PC-9 (cell line): ENCODE results near the gene UBA6. TPM values are rescaled to one million over a fixed set of nuclear protein-coding genes. Genes with fewer than 3 reads are reported as not detected.
"Not testable (repeated sequence)": the region's sequence is repeated elsewhere in the genome, so short reads cannot be mapped to it uniquely, and the experiment has no call there.

Experiments used
- BruUV-seq: library from RNA; stranded (reverse); fragments of 400-500 nt; replicated peaks from 2 replicates; lab custom pipeline; 2021; lab: Mats Ljungman, UMichigan
- CTCF ChIA-PET: fragments of 300-600 bp; sonication (Branson Sonifier 250); formaldehyde crosslinking; loops from one replicate; lab custom pipeline; 2022; ENCODE audit warnings: antibody characterized with exemption; lab: Charles Lee
- POLR2A ChIA-PET: fragments of 300-600 bp; sonication (Branson Sonifier 250); formaldehyde crosslinking; loops from one replicate; lab custom pipeline; 2022; ENCODE audit warnings: antibody characterized with exemption; ENCODE audit not compliant: unreplicated experiment; lab: Charles Lee
- DNase-seq, 2 experiments: peaks; one replicate each; pipeline versions ENCODE4 v3.0.0 to v3.0.0-alpha.2; 2015 to 2022; ENCODE audit warnings: mixed read lengths in 1 of 2
- H2AFZ ChIP-seq: fragments of 200-600 bp; sonication (generic); 2 replicates; pipeline ENCODE4 v1.8.1; 2017; ENCODE audit warnings: antibody characterized with exemption
- H3F3A ChIP-seq: fragments of 200-600 bp; sonication (generic); 2 replicates; pipeline ENCODE4 v1.8.1; 2017; ENCODE audit warnings: antibody characterized with exemption, mild to moderate bottlenecking, low read depth; ENCODE audit not compliant: insufficient read depth
- H3K27ac ChIP-seq: fragments of 200-600 bp; sonication (generic); 2 replicates; pipeline ENCODE4 v1.6.1; 2016; ENCODE audit warnings: mixed run types
- H3K27me3 ChIP-seq: fragments of 200-600 bp; sonication (generic); 2 replicates; pipeline ENCODE4 v1.6.1; 2016; ENCODE audit warnings: low read depth, mixed run types; ENCODE audit not compliant: insufficient read depth
- H3K36me3 ChIP-seq: fragments of 200-600 bp; sonication (generic); 2 replicates; pipeline ENCODE4 v1.6.1; 2016; ENCODE audit warnings: low read depth, mixed run types
- H3K4me1 ChIP-seq: fragments of 200-600 bp; sonication (generic); replicated peaks from 2 replicates; pipeline ENCODE4 v1.6.1; 2016; ENCODE audit warnings: mixed run types; ENCODE audit not compliant: insufficient read depth
- H3K4me2 ChIP-seq: fragments of 200-600 bp; sonication (generic); 2 replicates; pipeline ENCODE4 v1.6.1; 2017; ENCODE audit warnings: mixed run types
- H3K4me3 ChIP-seq: fragments of 200-600 bp; sonication (generic); 2 replicates; pipeline ENCODE4 v1.6.1; 2016; ENCODE audit warnings: mixed run types
- H3K79me2 ChIP-seq: fragments of 200-600 bp; sonication (generic); 2 replicates; pipeline ENCODE4 v1.6.1; 2017; ENCODE audit warnings: low read depth, mixed run types
- H3K9me2 ChIP-seq: fragments of 200-600 bp; sonication (generic); 2 replicates; pipeline ENCODE4 v1.8.1; 2017; ENCODE audit warnings: mild to moderate bottlenecking; ENCODE audit not compliant: insufficient read depth
- H3K9me3 ChIP-seq: fragments of 200-600 bp; sonication (generic); 2 replicates; pipeline ENCODE4 v1.8.1; 2016; ENCODE audit warnings: low read depth; ENCODE audit not compliant: insufficient read depth
- H4K20me1 ChIP-seq: fragments of 200-600 bp; sonication (generic); 2 replicates; pipeline ENCODE4 v1.8.1; 2017; ENCODE audit not compliant: insufficient read depth
- EZH2 ChIP-seq: fragments of 200-600 bp; sonication (generic); IDR thresholded peaks from 2 replicates; pipeline ENCODE4 v1.8.0; 2017; ENCODE audit warnings: antibody characterized with exemption, low read depth
- intact Hi-C: fragments of 100-400 bp; cut with micrococcal nuclease; formaldehyde crosslinking; loops from one replicate; pipeline ENCODE4 v1.10.0; 2022; ENCODE audit not compliant: unreplicated experiment
- total RNA-seq: library from RNA; stranded (reverse); gene quantifications from 2 replicates; pipeline ENCODE4 v1.2.3, GENCODE V29; 2021
- TF ChIP-seq, protein P1 (sequence below): fragments of 200-600 bp; sonication (generic); conservative IDR thresholded peaks from 2 replicates; pipeline ENCODE4 v1.6.1; 2017; ENCODE audit warnings: mixed run types, antibody characterized with exemption, mild to moderate bottlenecking, moderate library complexity

Gene UBA6
- total RNA-seq, 1 experiment from 2014 or later: 64.2 TPM

DNA sequence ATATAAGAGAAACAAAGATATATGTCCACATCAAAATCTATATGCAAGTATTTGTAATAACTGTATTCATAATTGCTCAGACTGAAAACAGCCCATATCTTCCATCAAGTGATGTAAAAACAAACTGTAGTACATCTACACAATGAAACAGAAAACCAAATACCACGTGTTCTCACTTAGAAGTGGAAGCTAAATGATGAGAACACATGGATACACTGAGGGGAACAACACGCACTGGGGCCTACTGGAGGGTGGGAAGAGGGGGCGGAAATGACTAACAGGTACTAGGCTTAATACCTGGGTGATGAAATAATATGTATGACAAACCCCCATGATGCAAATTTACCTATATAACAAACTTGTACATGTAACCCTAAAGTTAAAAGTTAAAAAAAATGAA lies 42.7 kb downstream of the UBA6 start:
- Histone ChIP-seq H3K36me3 (no peaks in the 10 kb centered on the region), H3K27ac (no peak overlapping the region), H3K27me3 (no peaks in the 10 kb centered on the region), H4K20me1 (no peaks in the 10 kb centered on the region), H3K4me3 (no peak overlapping the region), H3K79me2 (no peaks in the 10 kb centered on the region), H3F3A (no peaks in the 10 kb centered on the region), H2AFZ (no peak overlapping the region), H3K4me1 (no peaks in the 10 kb centered on the region), H3K4me2 (no peak overlapping the region), H3K9me3 (no peaks in the 10 kb centered on the region), H3K9me2 (no peaks in the 10 kb centered on the region)
- no peak for DNase-seq
- CTCF ChIA-PET: no interaction called here
- TF ChIP-seq EZH2: no peak
- TF ChIP-seq, protein P1, sequence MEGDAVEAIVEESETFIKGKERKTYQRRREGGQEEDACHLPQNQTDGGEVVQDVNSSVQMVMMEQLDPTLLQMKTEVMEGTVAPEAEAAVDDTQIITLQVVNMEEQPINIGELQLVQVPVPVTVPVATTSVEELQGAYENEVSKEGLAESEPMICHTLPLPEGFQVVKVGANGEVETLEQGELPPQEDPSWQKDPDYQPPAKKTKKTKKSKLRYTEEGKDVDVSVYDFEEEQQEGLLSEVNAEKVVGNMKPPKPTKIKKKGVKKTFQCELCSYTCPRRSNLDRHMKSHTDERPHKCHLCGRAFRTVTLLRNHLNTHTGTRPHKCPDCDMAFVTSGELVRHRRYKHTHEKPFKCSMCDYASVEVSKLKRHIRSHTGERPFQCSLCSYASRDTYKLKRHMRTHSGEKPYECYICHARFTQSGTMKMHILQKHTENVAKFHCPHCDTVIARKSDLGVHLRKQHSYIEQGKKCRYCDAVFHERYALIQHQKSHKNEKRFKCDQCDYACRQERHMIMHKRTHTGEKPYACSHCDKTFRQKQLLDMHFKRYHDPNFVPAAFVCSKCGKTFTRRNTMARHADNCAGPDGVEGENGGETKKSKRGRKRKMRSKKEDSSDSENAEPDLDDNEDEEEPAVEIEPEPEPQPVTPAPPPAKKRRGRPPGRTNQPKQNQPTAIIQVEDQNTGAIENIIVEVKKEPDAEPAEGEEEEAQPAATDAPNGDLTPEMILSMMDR: no peak
- POLR2A ChIA-PET: no interaction called here
- intact Hi-C loops: no loop called here
- BruUV-seq: no TSS peak

DNA sequence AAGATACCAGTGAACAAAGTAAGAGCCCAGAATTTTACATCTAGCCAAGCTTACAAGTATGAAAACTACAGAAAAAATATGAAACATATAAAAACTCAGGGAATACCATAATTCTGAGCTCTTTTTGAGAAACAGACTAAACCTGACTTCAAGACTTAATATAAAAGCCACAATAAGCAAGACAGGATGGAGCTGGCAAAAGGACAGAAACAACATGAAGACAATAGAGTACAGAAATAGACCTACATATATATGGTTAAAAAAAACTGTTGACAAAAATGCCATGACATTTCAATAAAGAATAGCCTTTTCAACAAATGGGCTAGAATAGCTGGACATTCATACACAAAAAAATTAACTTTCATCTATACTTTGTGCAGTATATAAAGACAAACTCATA lies 49.4 kb downstream of the UBA6 start:
- no peaks in the 10 kb centered on the region for H3K9me3 ChIP-seq
- H3K27ac ChIP-seq: no peak overlapping the region
- H3K79me2 ChIP-seq: no peaks in the 10 kb centered on the region
- CTCF ChIA-PET: no interaction called here
- no peaks in the 10 kb centered on the region for H3K27me3 ChIP-seq
- no peaks in the 10 kb centered on the region for H3F3A ChIP-seq
- H3K4me1 ChIP-seq: no peaks in the 10 kb centered on the region
- TF ChIP-seq EZH2: no peak
- TF ChIP-seq, protein P1: no peak
- no peaks in the 10 kb centered on the region for H3K9me2 ChIP-seq
- H3K4me3 ChIP-seq: no peak overlapping the region
- DNase-seq: no peak
- no peaks in the 10 kb centered on the region for H4K20me1 ChIP-seq
- no peak overlapping the region for H2AFZ ChIP-seq
- intact Hi-C loops: no loop called here
- H3K4me2 ChIP-seq: no peak overlapping the region
- POLR2A ChIA-PET: no interaction called here
- BruUV-seq: no TSS peak
- H3K36me3 ChIP-seq: no peaks in the 10 kb centered on the region

DNA sequence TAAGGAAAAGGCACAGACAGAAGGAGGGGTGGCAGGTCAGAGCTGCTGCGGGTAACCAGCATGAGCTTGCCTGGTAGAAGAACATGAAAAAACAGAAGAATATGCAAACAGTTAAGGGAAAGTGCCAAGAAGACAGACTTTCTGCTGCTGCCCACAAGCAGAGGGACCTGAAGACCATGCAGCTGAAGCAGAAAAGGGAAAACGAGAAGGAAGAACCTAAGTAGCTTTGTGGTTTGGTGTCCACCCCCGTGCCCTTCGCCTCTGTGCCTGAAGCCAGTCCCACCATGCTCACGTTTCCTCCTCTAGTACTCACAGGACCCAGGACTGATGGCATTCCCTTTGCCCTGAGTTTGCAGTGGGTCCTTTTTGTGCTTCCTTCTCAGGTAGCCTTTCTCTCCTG lies 62.8 kb downstream of the UBA6 start:
- H3K4me1 ChIP-seq: no peaks in the 10 kb centered on the region
- TF ChIP-seq EZH2: no peak
- TF ChIP-seq, protein P1: no peak
- BruUV-seq: no TSS peak
- H3K4me2 ChIP-seq: no peak overlapping the region
- no peaks in the 10 kb centered on the region for H3K9me2 ChIP-seq
- ChIA-PET POLR2A (no interaction called here), CTCF (no interaction called here)
- no peak for DNase-seq
- H2AFZ ChIP-seq: no peak overlapping the region
- H3K27ac ChIP-seq: no peak overlapping the region
- H3K79me2 ChIP-seq: no peaks in the 10 kb centered on the region
- H3F3A ChIP-seq: no peaks in the 10 kb centered on the region; the same call in 1 of the 2 replicates
- no peaks in the 10 kb centered on the region for H3K9me3 ChIP-seq
- intact Hi-C loops: no loop called here
- H3K4me3 ChIP-seq: no peak overlapping the region
- H3K27me3 ChIP-seq: no peaks in the 10 kb centered on the region
- peaks cover 10% of the 10 kb centered on the region; the same call in 1 of the 2 replicates for H3K36me3 ChIP-seq
- no peaks in the 10 kb centered on the region for H4K20me1 ChIP-seq

DNA sequence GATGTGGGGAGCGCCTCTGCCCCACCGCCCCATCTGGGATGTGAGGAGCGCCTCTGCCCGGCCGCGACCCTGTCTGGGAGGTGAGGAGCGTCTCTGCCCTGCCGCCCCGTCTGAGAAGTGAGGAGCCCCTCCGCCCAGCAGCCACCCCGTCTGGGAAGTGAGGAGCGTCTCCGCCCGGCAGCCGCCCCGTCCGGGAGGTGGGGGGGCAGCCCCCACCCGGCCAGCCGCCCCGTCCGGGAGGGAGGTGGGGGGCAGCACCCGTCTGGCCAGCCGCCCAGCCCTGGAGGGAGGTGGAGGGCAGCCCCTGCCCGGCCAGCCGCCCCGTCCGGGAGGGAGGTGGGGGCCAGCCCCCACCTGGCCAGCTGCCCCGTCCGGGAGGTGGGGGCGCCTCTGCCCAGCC lies 64.0 kb downstream of the UBA6 start:
- H3K36me3 ChIP-seq: peaks cover 16% of the 10 kb centered on the region; the same call in 1 of the 2 replicates
- H3F3A ChIP-seq, H3K4me3 ChIP-seq, H3K9me2 ChIP-seq, H3K79me2 ChIP-seq, H3K4me2 ChIP-seq, H2AFZ ChIP-seq, BruUV-seq, DNase-seq, H3K27me3 ChIP-seq, POLR2A ChIA-PET, H4K20me1 ChIP-seq, CTCF ChIA-PET, H3K4me1 ChIP-seq, intact Hi-C loops, H3K27ac ChIP-seq, H3K9me3 ChIP-seq: not testable (repeated sequence)
